K562 (cell line): ENCODE data around the gene INCENP. TPM values are rescaled to one million over a fixed set of nuclear protein-coding genes. Genes with fewer than 3 reads are reported as not detected.

ENCODE experiments used
- ATAC-seq: fragments of 200-7000 bp; cut with Tn5 transposase; 3 replicates; pipeline ENCODE4 v1.9.1; 2020; ENCODE audit warnings: moderate library complexity
- BruUV-seq: library from RNA; stranded (reverse); fragments of 400-500 nt; replicated peaks from 2 replicates; lab custom pipeline; 2021; lab: Mats Ljungman, UMichigan
- CTCF ChIA-PET: fragments of 300-600 bp; formaldehyde crosslinking; extraction: SDS; loops from one replicate; lab custom pipeline; 2021; ENCODE audit warnings: low intra/inter-chr PET ratio; lab: Yijun Ruan, JAX
- POLR2A ChIA-PET: fragments of 300-600, 350-650 bp; sonication (Branson Sonifier 250); formaldehyde crosslinking; extraction: SDS; loops from one replicate; lab custom pipeline; 2021; ENCODE audit warnings: antibody characterized with exemption, inconsistent platforms; lab: Yijun Ruan, JAX
- DNase-seq, 4 experiments: peaks; one replicate each; pipeline versions ENCODE4 v3.0.0 to v3.0.0-alpha.2; 2011 to 2018; ENCODE audit warnings: low spot score in 3 of 4, mixed read lengths in 3 of 4; ENCODE audit errors: extremely low read depth in 1 of 4
- FAIRE-seq: peaks from 2 replicates; lab custom pipeline; 2011; peaks lifted over from hg19 to GRCh38; lab: Jason Lieb, UNC
- H2AFZ ChIP-seq: 2 replicates; pipeline ENCODE4 v1.6.0; 2011; ENCODE audit warnings: low read depth, low read length, control low read depth, inconsistent platforms
- H3K27ac ChIP-seq: fragments of 200-600 bp; 3 replicates; pipeline ENCODE4 v1.8.0; 2011; ENCODE audit warnings: low read depth, mild to moderate bottlenecking, control low read depth, inconsistent platforms, low read length, moderate library complexity, mixed read lengths; ENCODE audit errors: extremely low read depth
- H3K27me3 ChIP-seq, 2 experiments: fragments of 300-600 bp in 1 of 2; 2 replicates in 1 of 2; 3 replicates in 1 of 2; pipeline versions ENCODE4 v1.6.0 to v1.8.0; 2011; ENCODE audit warnings: inconsistent platforms in 2 of 2, low read length in 2 of 2, mild to moderate bottlenecking in 1 of 2, mixed read lengths in 1 of 2, moderate library complexity in 1 of 2; ENCODE audit not compliant: control insufficient read depth in 2 of 2, insufficient read depth in 2 of 2
- H3K36me3 ChIP-seq: fragments of 300-600 bp; 3 replicates; pipeline ENCODE4 v1.8.0; 2011; ENCODE audit warnings: mild to moderate bottlenecking, low read length, inconsistent platforms; ENCODE audit not compliant: control insufficient read depth, insufficient read depth
- H3K4me1 ChIP-seq, 2 experiments: fragments of 200-600 bp in 1 of 2; replicated peaks in 1 of 2; 2 replicates in 1 of 2; 3 replicates in 1 of 2; pipeline versions ENCODE4 v1.5.1 to v1.8.0; 2011; ENCODE audit warnings: inconsistent platforms in 2 of 2, low read length in 2 of 2, mild to moderate bottlenecking in 1 of 2, mixed read lengths in 1 of 2, moderate library complexity in 1 of 2; ENCODE audit not compliant: control insufficient read depth in 2 of 2, insufficient read depth in 2 of 2
- H3K4me2 ChIP-seq: 2 replicates; pipeline ENCODE4 v1.6.1; 2011; ENCODE audit warnings: low read length, control low read depth, inconsistent platforms, mixed read lengths; ENCODE audit not compliant: insufficient read depth
- H3K4me3 ChIP-seq: fragments of 200-600 bp; sonication (generic), shearing (Covaris generic); 2 replicates; pipeline ENCODE4 v1.5.1; 2016; ENCODE audit warnings: control low read depth, inconsistent platforms
- H3K79me2 ChIP-seq: fragments of 200-600 bp; 3 replicates; pipeline ENCODE4 v1.8.0; 2011; ENCODE audit warnings: low read length, inconsistent platforms; ENCODE audit not compliant: control insufficient read depth, insufficient read depth
- H3K9ac ChIP-seq, 2 experiments: 2 replicates each; pipeline versions ENCODE4 v1.6.0 to v1.6.1; 2011; ENCODE audit warnings: low read depth in 2 of 2, low read length in 2 of 2, control low read depth in 1 of 2, inconsistent platforms in 1 of 2, mild to moderate bottlenecking in 1 of 2, mixed read lengths in 1 of 2; ENCODE audit not compliant: insufficient read depth in 1 of 2
- H3K9me1 ChIP-seq: one replicate; pipeline ENCODE4 v1.6.0; 2011; ENCODE audit warnings: inconsistent platforms, mild to moderate bottlenecking, low read length, moderate library complexity; ENCODE audit not compliant: control insufficient read depth, insufficient read depth
- H3K9me3 ChIP-seq: replicated peaks from 2 replicates; pipeline ENCODE4 v1.5.1; 2011; ENCODE audit warnings: low read depth, low read length, inconsistent platforms; ENCODE audit not compliant: control insufficient read depth, insufficient read depth
- H4K20me1 ChIP-seq: replicated peaks from 2 replicates; pipeline ENCODE4 v1.6.1; 2011; ENCODE audit warnings: low read length, inconsistent platforms, mixed read lengths; ENCODE audit not compliant: control insufficient read depth, insufficient read depth
- ELF1 ChIP-seq: fragments of 200-800 bp; sonication (Bioruptor generic); IDR thresholded peaks from 2 replicates; pipeline ENCODE4 v1.6.1; 2016; ENCODE audit warnings: missing genetic modification characterization, missing compliant biosample characterization
- EP300 ChIP-seq: IDR thresholded peaks from 2 replicates; pipeline ENCODE4 v1.6.1; 2012; ENCODE audit warnings: low read length, improper control_type of control experiment
- FOXJ2 ChIP-seq: fragments of 200-800 bp; sonication (Bioruptor generic); IDR thresholded peaks from 2 replicates; pipeline ENCODE4 v1.6.1; 2016; ENCODE audit warnings: missing genetic modification characterization, missing compliant biosample characterization
- HDAC3 ChIP-seq: fragments of 450-650 bp; IDR thresholded peaks from 2 replicates; pipeline ENCODE4 v1.6.1; 2018; ENCODE audit warnings: borderline replicate concordance, mild to moderate bottlenecking, moderate library complexity; ENCODE audit not compliant: partially characterized antibody
- L3MBTL2 ChIP-seq: fragments of 450-650 bp; IDR thresholded peaks from 2 replicates; pipeline ENCODE4 v1.6.1; 2016; ENCODE audit warnings: mild to moderate bottlenecking, moderate library complexity
- NFIX ChIP-seq: fragments of 250-450 bp; sonication (Bioruptor Pico); IDR thresholded peaks from 2 replicates; pipeline ENCODE4 v1.4.0; 2020; ENCODE audit warnings: low read depth, mild to moderate bottlenecking, moderate library complexity
- RBFOX2 ChIP-seq: fragments of 200-400 bp; formaldehyde crosslinking; IDR thresholded peaks from 2 replicates; pipeline ENCODE4 v1.6.1; 2017; ENCODE audit warnings: low read depth, mild to moderate bottlenecking, low read length, moderate library complexity
- SMAD2 ChIP-seq: fragments of 150-350 bp; IDR thresholded peaks from 2 replicates; pipeline ENCODE4 v1.6.1; 2014; ENCODE audit warnings: low read depth, mild to moderate bottlenecking, low read length
- WGBS: fragments of 100-300 bp; shearing (Covaris generic); methylation state at CpG from one replicate; pipeline ENCODE4 v1.1.6; 2016; ENCODE audit warnings: low coverage, mixed read lengths; ENCODE audit not compliant: insufficient coverage; ENCODE audit errors: missing lambda C conversion rate; 5-methylcytosine and 5-hydroxymethylcytosine counted together
- in situ Hi-C: fragments of 300-500 bp; cut with MboI; formaldehyde crosslinking; loops from 4 replicates; pipeline ENCODE4 v1.15.0; 2018; ENCODE audit warnings: inconsistent platforms, mixed read lengths
- intact Hi-C: fragments of 100-400 bp; cut with micrococcal nuclease; formaldehyde crosslinking; loops from 2 replicates; pipeline ENCODE4 v1.14.2; 2022
- polyA plus RNA-seq, 8 experiments: library from polyadenylated mRNA; depleted of rRNA in 4 of 8; stranded (reverse) in 5 of 8; unstranded in 3 of 8; fragments of >200 nt; fragmentation: Nextera tagmentation in 2 of 8; fragmentation: Illumina TruSeq in 1 of 8; extraction: Ambion mirVana in 2 of 8; extraction: Trizol in 1 of 8; gene quantifications; 2 replicates each; pipeline versions ENCODE4 v1.2.1 to v1.2.3, GENCODE V29; 2011 to 2014; ENCODE audit warnings: inconsistent platforms in 1 of 8, missing spikeins in 1 of 8
- total RNA-seq, 7 experiments: library from RNA; depleted of rRNA in 6 of 7; stranded (reverse); fragments of >200 nt in 6 of 7; fragmentation: Illumina TruSeq in 2 of 7; extraction: Trizol in 2 of 7; gene quantifications; 2 replicates each; pipeline versions ENCODE4 v1.2.1 to v1.2.3, GENCODE V29; 2011 to 2021; ENCODE audit warnings: low replicate concordance in 1 of 7
- TF ChIP-seq, protein P1 (sequence below), 2 experiments: fragments of 450-650 bp; IDR thresholded peaks; 2 replicates each; pipeline ENCODE4 v1.6.1; 2018; ENCODE audit warnings: mild to moderate bottlenecking in 2 of 2, low read depth in 1 of 2; ENCODE audit not compliant: partially characterized antibody in 2 of 2

INCENP gene
- total and polyA plus RNA-seq, 9 of the 15 experiments (the other 6 are each of a cell fraction or from before 2014, with no cell fraction given) = 1.1 to 97.9 (median 28.2) TPM

DNA sequence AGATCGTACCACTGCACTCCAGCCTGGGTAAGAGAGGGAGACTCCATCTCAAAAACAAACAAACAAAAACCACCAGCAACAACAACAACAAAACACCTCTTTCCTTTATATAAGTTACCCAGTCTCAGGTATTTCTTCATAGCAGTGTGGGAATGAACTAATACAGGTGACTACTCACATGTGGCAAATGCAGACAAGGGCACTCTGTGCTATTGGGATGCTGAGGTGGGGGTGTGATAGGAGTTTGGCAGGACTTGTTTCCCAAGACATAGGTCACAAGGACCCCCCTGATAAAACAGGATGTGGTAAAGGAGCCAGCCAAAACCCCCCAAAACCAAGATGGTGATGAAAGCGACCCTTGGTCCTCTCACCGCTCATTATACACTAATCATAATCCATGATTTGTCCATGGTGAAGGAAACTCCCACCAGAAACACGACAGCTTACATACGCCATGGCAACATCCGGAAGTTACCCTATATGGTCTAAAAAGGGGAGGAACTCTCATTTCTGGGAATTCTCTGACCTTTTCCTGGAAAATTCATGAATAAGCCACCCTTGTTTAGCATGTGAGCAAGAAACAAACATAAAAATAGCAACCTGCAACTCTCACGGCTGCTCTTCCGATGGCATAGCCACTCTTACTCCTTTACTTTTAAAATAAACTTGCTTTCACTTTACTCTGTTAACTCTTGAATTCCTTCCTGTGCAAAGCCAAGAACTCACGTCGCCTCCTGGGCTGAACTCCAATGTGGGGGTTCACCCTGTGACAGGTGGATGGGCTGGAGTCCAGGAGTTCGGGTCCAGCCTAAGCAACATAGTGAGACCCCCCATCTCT lies 18.8 kb upstream of the INCENP start:
- POLR2A ChIA-PET = interaction anchor here (0.6 to 8.0 kb wide), 5 partner anchors 24 to 155 kb away, joined by 3 to 110 read pairs (median 4); partner anchors contain the start of genes BEST1 and FTH1
- H3K27ac ChIP-seq = peak overlapping the region; percentile 76
- H3K36me3 ChIP-seq = no peaks in the 10 kb centered on the region
- FAIRE-seq (peak; percentile 89), ATAC-seq (peak; percentile 86), DNase-seq (peak; percentile 42 to 94 (median 52))
- no peaks in the 10 kb centered on the region for H3K79me2 ChIP-seq
- peak overlapping the region; percentile 92 for H2AFZ ChIP-seq
- 0% methylated on average over 10 of the region's 11 CpGs for WGBS
- H3K27me3 ChIP-seq = no peaks in the 10 kb centered on the region
- H3K9ac ChIP-seq = peak overlapping the region; percentile 68 to 69; a peak in 3 of 4 replicates
- peak overlapping the region; percentile 79 for H3K4me2 ChIP-seq
- H3K4me1 ChIP-seq = peaks cover 3 to 16% of the 10 kb centered on the region in 2 experiments; a peak in 4 of 5 replicates
- intact Hi-C loops (loop anchor here (5.0 kb wide), 1 partner anchor 358 kb away; no protein-coding TSS in a partner anchor), in situ Hi-C loops (loop anchor here (5.0 kb wide), 2 partner anchors 208 to 303 kb away; no protein-coding TSS in a partner anchor)
- CTCF ChIA-PET = interaction anchor here (5.4 kb wide), 1 partner anchor 206 kb away, joined by 51 read pairs; no protein-coding TSS in a partner anchor
- H3K9me3 ChIP-seq = no peaks in the 10 kb centered on the region
- H4K20me1 ChIP-seq = no peaks in the 10 kb centered on the region
- no TSS peak for BruUV-seq
- no peaks in the 10 kb centered on the region for H3K9me1 ChIP-seq
- peak overlapping the region; percentile 17 for H3K4me3 ChIP-seq
- TF ChIP-seq EP300 = peak; percentile 63
- peak; percentile 95 for TF ChIP-seq FOXJ2 (tag)
- TF ChIP-seq HDAC3 = peak; percentile 70
- peak; percentile 34; the same call in 1 of the 2 replicates for TF ChIP-seq RBFOX2
- TF ChIP-seq NFIX (CRISPR knock-in tag) = no peak
- TF ChIP-seq, protein P1, sequence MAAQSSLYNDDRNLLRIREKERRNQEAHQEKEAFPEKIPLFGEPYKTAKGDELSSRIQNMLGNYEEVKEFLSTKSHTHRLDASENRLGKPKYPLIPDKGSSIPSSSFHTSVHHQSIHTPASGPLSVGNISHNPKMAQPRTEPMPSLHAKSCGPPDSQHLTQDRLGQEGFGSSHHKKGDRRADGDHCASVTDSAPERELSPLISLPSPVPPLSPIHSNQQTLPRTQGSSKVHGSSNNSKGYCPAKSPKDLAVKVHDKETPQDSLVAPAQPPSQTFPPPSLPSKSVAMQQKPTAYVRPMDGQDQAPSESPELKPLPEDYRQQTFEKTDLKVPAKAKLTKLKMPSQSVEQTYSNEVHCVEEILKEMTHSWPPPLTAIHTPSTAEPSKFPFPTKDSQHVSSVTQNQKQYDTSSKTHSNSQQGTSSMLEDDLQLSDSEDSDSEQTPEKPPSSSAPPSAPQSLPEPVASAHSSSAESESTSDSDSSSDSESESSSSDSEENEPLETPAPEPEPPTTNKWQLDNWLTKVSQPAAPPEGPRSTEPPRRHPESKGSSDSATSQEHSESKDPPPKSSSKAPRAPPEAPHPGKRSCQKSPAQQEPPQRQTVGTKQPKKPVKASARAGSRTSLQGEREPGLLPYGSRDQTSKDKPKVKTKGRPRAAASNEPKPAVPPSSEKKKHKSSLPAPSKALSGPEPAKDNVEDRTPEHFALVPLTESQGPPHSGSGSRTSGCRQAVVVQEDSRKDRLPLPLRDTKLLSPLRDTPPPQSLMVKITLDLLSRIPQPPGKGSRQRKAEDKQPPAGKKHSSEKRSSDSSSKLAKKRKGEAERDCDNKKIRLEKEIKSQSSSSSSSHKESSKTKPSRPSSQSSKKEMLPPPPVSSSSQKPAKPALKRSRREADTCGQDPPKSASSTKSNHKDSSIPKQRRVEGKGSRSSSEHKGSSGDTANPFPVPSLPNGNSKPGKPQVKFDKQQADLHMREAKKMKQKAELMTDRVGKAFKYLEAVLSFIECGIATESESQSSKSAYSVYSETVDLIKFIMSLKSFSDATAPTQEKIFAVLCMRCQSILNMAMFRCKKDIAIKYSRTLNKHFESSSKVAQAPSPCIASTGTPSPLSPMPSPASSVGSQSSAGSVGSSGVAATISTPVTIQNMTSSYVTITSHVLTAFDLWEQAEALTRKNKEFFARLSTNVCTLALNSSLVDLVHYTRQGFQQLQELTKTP (IDR thresholded peaks at IDR 0.05; ENCODE audit: low read depth in 1 of 2, partially characterized antibody in 2 of 2) = peak in 1 of 2 experiments; percentile 24
- TF ChIP-seq L3MBTL2 = peak; percentile 52
- no peak for TF ChIP-seq SMAD2
- TF ChIP-seq ELF1 = no peak
